Hepatocyte (in vitro differentiated cells): ENCODE results near the gene RBM42.

Experiments used
- CTCF ChIP-seq: fragments of 200-600 bp; sonication (generic); IDR thresholded peaks from 2 replicates; pipeline ENCODE4 v1.5.1; 2016; ENCODE audit warnings: antibody characterized with exemption, mild to moderate bottlenecking; ENCODE audit not compliant: poor library complexity
- EZH2 ChIP-seq: fragments of 200-600 bp; sonication (generic); IDR thresholded peaks from 2 replicates; pipeline ENCODE4 v1.6.1; 2016; ENCODE audit warnings: antibody characterized with exemption, mild to moderate bottlenecking, borderline replicate concordance

GRCh38 chr19:35661995-35662340, 33.1 kb downstream of the RBM42 start:
- TF ChIP-seq CTCF, result no peak
- TF ChIP-seq EZH2, result no peak
